SK-N-MC (cell line): Measurements from ENCODE around the gene PRR35.

Experiments
- DNase-seq: peaks from one replicate; pipeline ENCODE4 v3.0.0-alpha.2; 2011; ENCODE audit warnings: low read depth, low spot score
- H3K27ac ChIP-seq: fragments of 200-600 bp; sonication (generic); 2 replicates; pipeline ENCODE4 v1.5.1; 2016; ENCODE audit warnings: mixed run types
- H3K36me3 ChIP-seq: fragments of 200-600 bp; sonication (generic); 2 replicates; pipeline ENCODE4 v1.6.1; 2017; ENCODE audit warnings: antibody characterized with exemption, low read length, mixed read lengths; ENCODE audit not compliant: insufficient read depth
- H3K4me3 ChIP-seq: fragments of 200-600 bp; sonication (generic); 2 replicates; pipeline ENCODE4 v1.5.1; 2016
- H3K9ac ChIP-seq: fragments of 200-600 bp; sonication (generic); 2 replicates; pipeline ENCODE4 v1.8.0; 2017; ENCODE audit warnings: mixed run types, mixed read lengths; ENCODE audit not compliant: insufficient read length
- H3K9me3 ChIP-seq: fragments of 200-600 bp; sonication (generic); 2 replicates; pipeline ENCODE4 v1.6.1; 2017; ENCODE audit warnings: low read depth, mild to moderate bottlenecking, antibody characterized with exemption, low read length, moderate library complexity, mixed read lengths
- EZH2 ChIP-seq: fragments of 200-600 bp; sonication (generic); IDR thresholded peaks from one replicate; pipeline ENCODE4 v1.6.1; 2017; ENCODE audit warnings: antibody characterized with exemption
- FOXP2 ChIP-seq: optimal IDR thresholded peaks from 2 replicates; pipeline ENCODE3; 2011; ENCODE audit warnings: mild to moderate bottlenecking, moderate library complexity; ENCODE audit not compliant: insufficient read depth; ENCODE audit errors: extremely low read length, control extremely low read depth
- POLR2AphosphoS5 ChIP-seq: IDR thresholded peaks from 2 replicates; pipeline ENCODE4 v1.6.1; 2012; ENCODE audit warnings: mild to moderate bottlenecking, low read depth, low read length, borderline replicate concordance

PRR35 gene

GRCh38 chr16:564690-565418 lies 4.7 kb downstream of the PRR35 start:
- TF ChIP-seq EZH2: no peak
- no peak for TF ChIP-seq FOXP2
- TF ChIP-seq POLR2AphosphoS5: no peak
- Histone ChIP-seq H3K9me3 (no peaks in the 10 kb centered on the region), H3K27ac (no peak overlapping the region), H3K4me3 (no peak overlapping the region), H3K9ac (no peak overlapping the region), H3K36me3 (no peaks in the 10 kb centered on the region)
- DNase-seq: no peak

- no peak overlapping the region for H3K4me3 ChIP-seq
- no peaks in the 10 kb centered on the region for H3K36me3 ChIP-seq
- H3K9me3 ChIP-seq: no peaks in the 10 kb centered on the region
- no peak overlapping the region for H3K27ac ChIP-seq
- TF ChIP-seq EZH2: no peak
- no peak for TF ChIP-seq FOXP2
- TF ChIP-seq POLR2AphosphoS5: no peak
- H3K9ac ChIP-seq: no peak overlapping the region
- DNase-seq: no peak
Observed at GRCh38 chr16:565419-566330, 5.5 kb downstream of the PRR35 start.

- DNase-seq: no peak
- no peaks in the 10 kb centered on the region for H3K9me3 ChIP-seq
- no peak within 1 kb of the TSS for H3K9ac ChIP-seq
- TF ChIP-seq EZH2: no peak
- no peak for TF ChIP-seq FOXP2
- no peak for TF ChIP-seq POLR2AphosphoS5
- H3K4me3 ChIP-seq: no peak within 1 kb of the TSS
- H3K27ac ChIP-seq: no peak within 1 kb of the TSS
- no peaks in the 10 kb centered on the region for H3K36me3 ChIP-seq
Observed at GRCh38 chr16:566475-567372, 6.5 kb downstream of the PRR35 start, which contains the start of gene NHLRC4. NHLRC4 (plus strand) TSS chr16:567005; CDS start chr16:568048, 1,043 bp downstream.

DNA sequence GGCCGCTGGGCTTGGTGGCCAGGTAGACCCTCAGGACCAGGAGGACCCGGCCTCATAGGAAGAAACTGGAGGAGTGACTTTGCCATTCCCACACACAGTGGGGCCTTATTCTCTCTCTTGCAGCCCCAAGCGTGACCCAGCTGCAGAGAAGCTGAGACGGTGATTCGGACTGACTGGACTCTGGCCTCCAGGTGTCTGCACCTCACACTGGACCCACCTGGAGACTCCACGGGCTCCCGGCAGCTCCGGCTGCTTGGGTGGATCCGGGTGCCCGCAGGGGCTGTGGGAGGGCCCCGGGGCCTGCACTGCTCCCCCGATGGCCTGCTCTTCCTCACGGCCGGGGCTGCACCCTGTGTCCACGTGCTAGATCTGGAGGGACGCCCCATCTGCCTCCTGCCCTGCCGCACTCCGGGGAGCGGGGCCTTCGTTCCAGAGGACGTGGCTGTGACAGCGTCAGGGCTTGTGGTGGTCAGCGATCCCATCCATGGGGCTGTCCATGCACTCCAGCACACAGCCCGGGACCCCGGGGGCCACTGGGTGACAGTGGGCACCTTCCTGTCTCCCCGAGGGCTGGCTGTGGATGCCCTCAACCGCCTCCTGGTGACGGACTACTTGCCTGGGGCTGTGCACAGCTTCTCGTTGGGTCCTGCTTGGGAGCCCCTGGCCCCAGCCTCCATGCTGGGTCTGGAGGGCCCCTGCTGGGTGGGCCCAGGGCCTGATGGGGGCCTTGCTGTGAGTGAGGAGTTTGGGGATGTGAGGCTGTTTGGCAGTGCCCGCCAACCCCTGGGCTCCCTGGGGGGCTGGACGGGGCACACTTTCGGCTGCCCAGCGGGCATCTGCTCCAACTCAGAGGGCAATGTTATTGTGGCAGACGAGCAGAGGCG lies 7.4 kb downstream of the PRR35 start:
- TF ChIP-seq EZH2 (no peak), POLR2AphosphoS5 (no peak), FOXP2 (no peak)
- no peak overlapping the region for H3K9ac ChIP-seq
- no peaks in the 10 kb centered on the region for H3K9me3 ChIP-seq
- H3K27ac ChIP-seq: no peak overlapping the region
- DNase-seq: no peak
- H3K4me3 ChIP-seq: no peak overlapping the region
- no peaks in the 10 kb centered on the region for H3K36me3 ChIP-seq

DNA sequence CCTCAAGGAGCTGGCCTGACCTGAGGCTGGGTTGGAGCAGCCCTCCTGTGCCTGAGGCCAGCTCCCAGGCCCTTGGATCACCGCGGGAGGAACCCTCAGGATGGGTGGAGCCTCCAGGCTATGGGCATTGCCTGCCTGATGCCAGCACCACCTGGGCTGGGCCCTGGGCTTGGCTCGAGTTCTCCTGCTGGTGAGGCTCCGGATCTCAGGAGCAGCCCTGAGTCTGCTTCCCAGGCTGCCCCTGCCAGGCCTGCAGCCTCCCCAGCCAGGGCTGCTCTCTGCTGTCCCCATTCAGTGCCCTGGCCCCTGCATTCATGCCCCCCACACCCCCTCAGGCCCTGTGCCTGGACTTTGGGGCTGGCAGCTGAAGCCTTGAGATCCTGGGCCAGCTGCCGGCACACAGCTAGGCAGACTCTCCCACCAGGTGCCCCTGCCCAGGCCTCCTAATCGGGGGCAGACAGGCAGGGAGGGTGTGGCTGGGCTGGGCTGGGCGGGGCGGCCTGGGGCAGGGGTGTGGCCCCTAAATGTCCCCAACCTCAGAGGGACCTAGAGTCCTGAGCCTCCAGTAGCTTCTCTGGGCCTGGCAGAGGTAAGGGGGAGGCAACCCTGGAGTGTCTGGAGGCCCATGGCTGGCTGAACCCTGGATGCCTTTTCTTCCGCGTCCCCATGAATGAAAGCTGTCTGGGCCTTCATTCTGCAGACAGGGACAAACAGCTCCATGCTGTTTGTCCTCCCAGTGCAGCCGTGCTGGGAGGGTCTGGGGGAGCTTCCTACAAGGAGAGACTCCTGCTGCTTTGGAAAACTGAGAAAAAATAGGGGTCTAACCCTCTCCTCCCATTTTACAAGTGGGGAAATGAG lies 8.4 kb downstream of the PRR35 start:
- Histone ChIP-seq H3K9ac (peak overlapping the region; percentile 85), H3K27ac (0 out of 2 replicates have a peak overlapping the region, but pooled peaks have one; percentile 31), H3K9me3 (no peaks in the 10 kb centered on the region), H3K4me3 (peak overlapping the region; percentile 93), H3K36me3 (no peaks in the 10 kb centered on the region)
- no peak for TF ChIP-seq FOXP2
- no peak for TF ChIP-seq POLR2AphosphoS5
- TF ChIP-seq EZH2: no peak
- no peak for DNase-seq

DNA sequence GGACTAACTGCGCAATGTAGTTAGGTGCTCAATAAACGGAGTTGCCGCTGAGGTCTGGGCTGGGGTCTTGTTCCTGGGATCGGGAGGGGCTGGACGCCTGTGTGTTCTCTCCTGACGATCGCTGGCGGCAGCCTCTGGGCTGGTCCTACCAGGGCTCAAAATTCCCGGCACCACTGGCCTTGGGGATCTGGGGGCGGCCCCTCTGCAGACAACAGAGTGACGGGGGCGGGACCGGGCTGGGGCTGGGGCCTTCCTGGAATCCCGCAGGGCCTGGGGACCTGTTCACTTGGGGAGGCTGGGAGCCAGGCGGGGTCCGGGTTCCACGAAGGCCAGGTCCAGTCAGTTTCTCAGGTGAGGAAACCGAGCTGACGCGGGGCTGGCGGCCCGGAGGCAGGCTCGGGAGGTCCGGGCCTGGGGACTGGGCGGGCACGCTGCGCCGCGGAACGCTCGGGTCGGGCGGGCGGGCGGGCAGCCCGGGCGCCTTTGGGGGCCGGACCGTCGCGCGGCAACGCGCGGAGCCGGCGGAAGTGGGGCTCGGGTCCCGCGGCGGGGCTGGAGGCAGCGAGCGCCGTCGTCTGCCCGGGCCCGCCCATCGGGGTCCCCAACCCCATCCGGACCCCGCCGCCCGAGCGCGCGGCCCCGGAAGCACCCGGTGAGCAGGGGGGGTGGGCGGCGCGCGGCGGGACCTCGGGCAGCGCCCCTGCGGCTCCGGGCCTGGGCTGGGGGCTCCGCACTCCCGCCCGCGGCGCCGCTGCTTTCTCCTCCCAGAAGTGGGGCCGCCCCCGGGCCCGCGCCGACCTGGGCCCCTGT lies 9.5 kb downstream of the PRR35 start, which contains the start of gene PIGQ:
Gene PIGQ, plus strand, starts transcription at position 524 of the 810 bp plus-strand sequence. CDS start 4,107 bp downstream, outside the sequence.
- no peak for DNase-seq

More for the DNA sequence above, 9.5 kb downstream of the PRR35 start, which contains the start of gene PIGQ:
- peak within 1 kb of the TSS; percentile 79 for H3K27ac ChIP-seq
- peak within 1 kb of the TSS; percentile 93 for H3K4me3 ChIP-seq
- H3K9ac ChIP-seq: peak within 1 kb of the TSS; percentile 89
- H3K36me3 ChIP-seq: no peaks in the 10 kb centered on the region; the same call in 1 of the 2 replicates
- H3K9me3 ChIP-seq: no peaks in the 10 kb centered on the region
- peak; percentile 63; the same call in 1 of the 2 replicates for TF ChIP-seq POLR2AphosphoS5
- no peak for TF ChIP-seq EZH2
